ENCODE data around the gene BAHD1. TPM values are rescaled to one million over a fixed set of nuclear protein-coding genes. Genes with fewer than 3 reads are reported as not detected.

The BAHD1 gene
- total RNA-seq, 2 experiments from 2014 or later: 28.7 to 30.8 TPM

DNA sequence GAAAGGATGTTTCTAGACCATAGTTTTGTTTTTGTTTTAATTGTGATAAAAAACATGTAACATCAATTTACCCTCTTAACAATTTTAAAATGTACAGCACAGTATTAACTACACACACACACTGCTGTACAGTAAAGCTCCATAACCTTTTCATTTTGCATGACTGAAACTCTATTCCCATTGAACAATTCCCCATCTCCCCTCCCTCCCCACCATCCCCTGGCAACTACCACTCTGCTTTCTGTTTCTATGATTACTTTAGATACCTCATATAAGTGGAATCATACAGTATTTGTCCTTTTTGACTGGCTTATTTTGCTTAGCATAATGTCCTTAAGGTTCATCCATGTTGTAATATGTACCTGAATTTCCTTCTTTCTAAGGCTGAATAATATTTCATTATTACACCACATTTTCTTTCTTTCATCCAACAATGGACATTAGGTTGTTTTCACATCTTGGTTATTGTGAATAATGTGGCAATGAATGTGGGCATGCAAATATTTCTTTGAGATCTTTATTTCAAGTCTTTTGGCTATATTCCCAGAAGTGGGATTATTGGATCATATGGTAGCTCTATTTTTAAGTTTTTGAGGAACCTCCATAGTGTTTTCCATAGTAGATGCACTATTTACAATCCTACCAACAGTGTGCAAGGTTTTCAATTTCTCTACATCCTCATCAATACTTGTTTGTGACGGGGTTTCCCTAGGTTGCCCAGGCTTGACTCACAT is 40.8 kb downstream of the BAHD1 start:
- ChIA-PET CTCF (interaction anchor here (0.6 to 1.2 kb wide), 2 partner anchors 39 to 1270 kb away, joined by 3 to 4 read pairs; no protein-coding TSS in a partner anchor), POLR2A (no interaction called here)
- Mint-ChIP-seq H3K4me3 (no peak overlapping the region), H3K27ac (no peak overlapping the region), H3K27me3 (peaks cover 44% of the 10 kb centered on the region), H3K4me1 (no peaks in the 10 kb centered on the region), H3K36me3 (ENCODE audit: low read depth) (no peaks in the 10 kb centered on the region), H3K9me3 (no peaks in the 10 kb centered on the region)
- DNase-seq: no peak

DNA sequence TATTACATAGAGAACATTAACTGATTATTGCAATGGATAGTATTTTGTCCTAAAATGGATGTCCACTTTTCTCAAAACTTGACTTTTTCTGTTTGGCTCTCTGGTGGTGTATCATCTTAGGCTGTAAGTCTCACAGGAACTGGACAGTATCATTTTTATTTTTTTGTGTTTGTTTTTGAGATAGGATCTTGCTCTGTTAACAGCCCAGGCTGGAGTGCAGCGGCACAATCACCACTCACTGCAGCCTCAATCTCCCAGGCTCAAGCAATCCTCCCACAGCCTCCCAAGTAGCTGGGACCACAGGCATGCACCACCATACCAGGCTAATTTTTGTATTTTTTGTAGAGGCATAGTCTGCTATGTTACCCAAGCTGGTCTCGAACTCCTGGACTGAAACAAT is 43.2 kb downstream of the BAHD1 start:
- H3K27me3 Mint-ChIP-seq: peaks cover 34% of the 10 kb centered on the region
- no peak overlapping the region for H3K4me3 Mint-ChIP-seq
- H3K27ac Mint-ChIP-seq: no peak overlapping the region
- no peaks in the 10 kb centered on the region for H3K36me3 Mint-ChIP-seq (ENCODE audit: low read depth)
- CTCF ChIA-PET: interaction anchor here (1.2 kb wide), 1 partner anchor 8 kb away, joined by 3 read pairs; no protein-coding TSS in a partner anchor
- no peak for DNase-seq
- no peaks in the 10 kb centered on the region for H3K4me1 Mint-ChIP-seq
- no peaks in the 10 kb centered on the region for H3K9me3 Mint-ChIP-seq
- POLR2A ChIA-PET: no interaction called here

DNA sequence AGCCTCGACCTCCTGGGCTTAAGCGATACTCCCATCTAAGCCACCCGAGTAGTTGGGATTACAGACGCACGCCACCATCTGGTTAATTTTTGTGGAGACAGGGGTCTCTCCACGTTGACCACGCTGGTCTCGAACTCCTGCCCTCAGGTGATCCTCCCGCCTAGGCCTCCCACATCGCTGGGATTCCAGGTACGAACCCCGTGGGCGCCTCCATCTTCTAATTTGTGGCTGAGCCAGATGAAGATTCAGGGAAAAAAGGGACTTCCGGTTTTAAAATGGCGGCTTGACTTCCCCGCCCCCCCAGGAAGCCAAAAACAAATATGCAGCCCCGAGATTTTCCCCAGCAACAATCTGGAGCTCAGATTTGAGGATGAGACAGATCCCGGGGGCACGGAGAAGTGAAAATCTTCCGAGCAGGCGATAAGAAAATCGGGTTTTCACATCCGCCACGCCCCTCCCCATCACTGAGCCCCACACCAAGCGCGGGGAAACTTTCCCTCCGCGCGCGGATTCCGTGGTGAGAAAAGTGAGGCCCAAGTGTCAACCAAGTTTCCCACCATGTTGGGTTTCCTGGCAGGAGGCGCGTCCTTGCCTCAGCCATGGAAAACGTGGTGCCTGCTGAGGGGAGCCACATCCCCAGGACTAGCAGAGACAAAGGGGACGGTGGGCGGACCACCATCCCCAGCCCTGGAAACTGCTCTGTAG is 45.5 kb downstream of the BAHD1 start:
- peaks cover 21% of the 10 kb centered on the region for H3K27me3 Mint-ChIP-seq
- DNase-seq: no peak
- no peaks in the 10 kb centered on the region for H3K36me3 Mint-ChIP-seq (ENCODE audit: low read depth)
- POLR2A ChIA-PET: no interaction called here
- CTCF ChIA-PET: interaction anchor here (0.6 kb wide), 1 partner anchor 280 kb away, joined by 3 read pairs; no protein-coding TSS in a partner anchor
- H3K9me3 Mint-ChIP-seq: no peaks in the 10 kb centered on the region
- H3K4me1 Mint-ChIP-seq: no peaks in the 10 kb centered on the region
- H3K27ac Mint-ChIP-seq: no peak overlapping the region
- H3K4me3 Mint-ChIP-seq: no peak overlapping the region

DNA sequence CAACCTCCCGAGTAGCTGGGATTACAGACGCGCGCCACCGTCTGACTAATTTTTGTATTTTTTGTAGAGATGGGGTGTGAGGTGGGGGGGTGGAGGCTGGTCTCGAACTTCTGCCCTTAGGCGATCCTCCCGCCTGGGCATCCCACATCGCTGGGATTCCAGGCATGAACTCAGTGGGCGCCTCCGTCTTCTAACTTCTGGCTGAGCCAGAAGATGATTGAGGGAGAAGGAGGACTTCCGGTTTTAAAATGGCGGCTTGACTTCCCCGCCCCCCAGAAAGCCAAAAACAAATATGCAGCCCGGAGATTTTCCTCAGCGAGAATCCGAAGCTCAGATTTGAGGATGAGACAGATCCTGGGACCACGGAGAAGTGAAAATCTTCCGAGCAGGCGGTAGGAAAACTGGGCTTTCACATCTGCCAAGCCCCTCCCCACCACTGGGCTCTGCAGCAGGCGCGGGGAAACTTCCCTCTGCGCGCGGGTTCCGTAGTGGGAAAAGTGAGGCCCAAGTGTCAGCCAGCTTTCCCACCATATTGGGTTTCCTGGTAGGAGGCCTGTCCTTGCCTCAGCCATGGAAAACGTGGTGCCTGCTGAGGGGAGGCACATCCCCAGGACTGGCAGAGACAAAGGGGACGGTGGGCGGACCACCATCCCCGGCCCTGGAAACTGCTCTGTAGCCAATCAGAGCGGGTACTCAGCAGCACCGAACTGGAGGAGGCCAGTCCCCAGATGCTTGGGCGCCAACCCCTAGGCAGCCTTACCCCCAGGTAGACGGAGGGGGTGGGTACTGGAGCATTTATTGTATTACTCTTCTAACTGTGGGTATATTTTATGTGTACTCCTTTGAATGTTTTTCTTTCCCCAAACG is 47.3 kb downstream of the BAHD1 start:
- no peaks in the 10 kb centered on the region for H3K9me3 Mint-ChIP-seq
- peaks cover 4% of the 10 kb centered on the region for H3K4me1 Mint-ChIP-seq
- no peak overlapping the region for H3K27ac Mint-ChIP-seq
- ChIA-PET POLR2A (no interaction called here), CTCF (interaction anchor here (0.6 to 1.0 kb wide), 4 partner anchors 48 to 364 kb away, joined by 3 to 5 read pairs (median 3); no protein-coding TSS in a partner anchor)
- no peak for DNase-seq
- H3K4me3 Mint-ChIP-seq: no peak overlapping the region
- H3K27me3 Mint-ChIP-seq: peaks cover 4% of the 10 kb centered on the region
- H3K36me3 Mint-ChIP-seq (ENCODE audit: low read depth): no peaks in the 10 kb centered on the region

DNA sequence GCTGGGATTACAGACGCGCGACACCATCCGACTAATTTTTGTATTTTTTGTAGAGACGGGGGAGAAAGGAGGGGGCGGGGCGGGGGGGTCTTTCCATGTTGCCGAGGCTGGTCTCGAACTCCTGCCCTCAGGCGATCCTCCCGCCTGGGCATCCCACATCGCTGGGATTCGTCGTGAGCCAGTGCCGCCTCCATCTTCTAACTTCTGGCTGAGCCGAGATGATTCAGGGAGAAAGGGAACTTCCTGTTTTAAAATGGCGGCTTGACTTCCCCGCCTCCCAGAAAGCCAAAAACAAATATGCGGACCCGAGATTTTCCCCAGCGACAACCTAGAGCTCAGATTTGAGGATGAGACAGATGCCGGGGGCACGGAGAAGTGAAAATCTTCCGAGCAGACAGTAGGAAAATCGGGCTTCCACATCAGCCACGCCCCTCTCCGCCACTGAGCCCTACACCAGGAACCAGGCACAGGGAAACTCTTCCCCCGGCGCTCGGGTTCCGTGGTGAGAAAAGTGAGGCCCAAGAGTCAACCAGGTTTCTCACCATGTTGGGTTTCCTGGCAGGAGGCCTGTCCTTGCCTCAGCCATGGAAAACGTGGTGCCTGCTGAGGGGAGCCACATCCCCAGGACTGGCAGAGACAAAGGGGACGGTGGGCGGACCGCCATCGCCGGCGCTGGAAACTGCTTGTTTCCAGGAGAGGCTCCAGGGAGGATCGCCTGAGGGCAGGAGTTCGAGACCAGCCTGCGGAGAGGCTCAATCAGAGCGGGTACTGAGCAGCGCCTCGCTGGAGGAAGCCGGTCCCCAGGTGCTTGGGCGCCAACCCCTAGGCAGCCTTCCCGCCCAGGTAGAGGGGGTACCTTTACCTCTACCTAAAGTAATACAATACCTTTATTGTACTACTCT is 48.8 kb downstream of the BAHD1 start:
- ChIA-PET POLR2A (no interaction called here), CTCF (no interaction called here)
- Mint-ChIP-seq H3K4me3 (no peak overlapping the region), H3K4me1 (peaks cover 17% of the 10 kb centered on the region), H3K27me3 (no peaks in the 10 kb centered on the region), H3K9me3 (no peaks in the 10 kb centered on the region), H3K27ac (no peak overlapping the region), H3K36me3 (ENCODE audit: low read depth) (no peaks in the 10 kb centered on the region)
- no peak for DNase-seq

DNA sequence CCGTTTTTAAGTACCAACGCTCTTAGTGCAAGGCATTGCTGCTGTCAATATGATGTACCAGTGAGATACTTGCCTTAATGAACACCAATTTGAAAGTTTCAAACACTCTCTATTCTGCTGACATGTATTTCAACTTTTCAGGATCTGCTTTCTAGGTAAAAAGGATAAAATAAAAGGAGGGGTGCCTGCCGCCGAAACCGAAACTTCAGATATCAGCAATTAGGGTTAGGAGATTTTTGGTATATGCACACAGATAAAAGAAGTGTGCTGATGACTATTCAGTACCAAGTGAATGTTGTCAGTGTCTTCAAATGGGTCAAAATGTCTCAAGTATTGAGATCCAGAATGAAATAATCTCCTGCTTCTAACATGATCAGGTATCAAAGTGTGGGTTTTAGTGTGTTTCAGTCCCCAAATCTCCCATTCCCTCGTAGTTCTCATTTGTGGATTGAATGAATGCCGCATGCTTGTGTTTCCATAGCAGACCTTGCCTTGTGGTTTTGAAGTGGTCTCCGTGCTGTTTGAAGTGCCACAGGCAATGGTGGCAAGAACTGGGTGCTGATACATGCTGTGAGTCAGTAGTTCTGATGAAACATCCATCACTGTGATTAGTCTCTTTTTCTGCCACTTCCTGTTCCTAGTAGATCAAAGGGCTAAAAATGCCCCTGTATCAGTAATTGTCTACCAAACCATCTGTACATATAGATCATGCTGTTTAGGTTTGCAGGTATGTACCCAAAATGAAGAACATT is 52.5 kb downstream of the BAHD1 start:
- Mint-ChIP-seq H3K4me3 (peak overlapping the region; percentile 15), H3K4me1 (peaks cover 20% of the 10 kb centered on the region), H3K9me3 (no peaks in the 10 kb centered on the region), H3K36me3 (ENCODE audit: low read depth) (no peaks in the 10 kb centered on the region), H3K27me3 (no peaks in the 10 kb centered on the region), H3K27ac (peak overlapping the region; percentile 75)
- ChIA-PET POLR2A (no interaction called here), CTCF (interaction anchor here (1.0 kb wide), 1 partner anchor 27 kb away, joined by 4 read pairs; no protein-coding TSS in a partner anchor)
- DNase-seq: peak; percentile 57

DNA sequence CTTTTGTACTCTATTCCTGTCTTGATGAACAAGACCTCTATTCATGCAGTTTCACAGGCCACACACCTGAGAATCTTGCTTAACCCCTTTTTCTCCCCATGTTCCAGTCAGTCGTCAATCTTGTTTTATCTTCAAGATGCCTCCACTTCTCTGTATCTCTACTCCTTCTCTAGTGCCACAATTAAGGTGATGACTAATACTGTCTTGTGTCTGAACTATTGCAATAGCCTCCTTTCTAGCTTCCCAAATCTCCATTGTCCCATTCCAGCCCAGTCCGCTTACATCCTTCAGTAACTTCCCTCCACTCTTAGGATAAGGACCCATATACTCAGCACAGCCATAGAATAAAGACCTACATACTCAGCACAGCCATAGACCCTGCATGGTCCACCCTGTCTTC is 54.8 kb downstream of the BAHD1 start:
- no peak overlapping the region for H3K27ac Mint-ChIP-seq
- H3K27me3 Mint-ChIP-seq: peaks cover 6% of the 10 kb centered on the region
- CTCF ChIA-PET: no interaction called here

DNA sequence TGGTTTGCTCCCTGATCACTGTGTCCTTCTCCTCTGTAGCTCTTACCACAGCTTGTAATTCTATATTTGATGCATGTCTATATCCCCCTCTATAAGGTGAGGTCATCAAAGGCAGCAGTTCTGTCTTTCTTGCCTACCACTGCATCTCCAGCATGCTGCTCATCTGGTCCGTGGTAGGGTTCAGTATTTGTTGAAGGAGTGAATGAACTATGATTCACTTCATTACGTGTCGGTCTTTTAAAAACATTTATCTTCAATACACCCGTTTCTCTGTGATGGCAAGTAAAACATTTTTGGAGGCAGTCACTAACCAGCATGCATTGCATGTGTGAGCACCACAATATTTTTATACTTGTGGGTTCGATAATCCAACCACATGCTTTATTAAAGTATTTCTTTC is 57.7 kb downstream of the BAHD1 start:
- Mint-ChIP-seq H3K27ac (no peak overlapping the region), H3K4me1 (peaks cover 12% of the 10 kb centered on the region), H3K27me3 (peaks cover 19% of the 10 kb centered on the region), H3K4me3 (no peak overlapping the region), H3K9me3 (no peaks in the 10 kb centered on the region), H3K36me3 (ENCODE audit: low read depth) (no peaks in the 10 kb centered on the region)
- CTCF ChIA-PET: no interaction called here
- POLR2A ChIA-PET: no interaction called here
- DNase-seq: no peak

More for the DNA sequence above, 54.8 kb downstream of the BAHD1 start:
- Mint-ChIP-seq H3K4me1 (peaks cover 20% of the 10 kb centered on the region), H3K4me3 (no peak overlapping the region), H3K9me3 (no peaks in the 10 kb centered on the region), H3K36me3 (ENCODE audit: low read depth) (no peaks in the 10 kb centered on the region)
- no peak for DNase-seq
- POLR2A ChIA-PET: no interaction called here

DNA sequence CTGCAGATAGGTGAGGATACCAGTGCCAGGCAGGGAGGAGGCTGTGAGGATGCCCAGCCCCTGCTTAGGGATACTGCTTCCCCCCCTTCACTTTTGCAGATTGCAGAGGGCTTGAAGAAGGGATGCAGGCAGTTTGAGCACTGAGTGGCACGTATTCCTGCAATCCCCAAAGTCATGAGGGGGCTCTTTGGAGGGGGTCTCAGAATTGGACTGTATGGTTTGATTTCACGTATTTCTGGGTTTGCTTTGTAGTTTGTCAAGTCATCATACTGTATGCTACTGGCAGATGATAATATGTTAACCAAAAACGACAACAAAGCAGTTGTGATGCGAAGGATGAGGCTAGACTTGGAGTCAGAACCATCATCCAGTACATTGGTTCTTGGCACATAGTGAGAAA is 58.1 kb downstream of the BAHD1 start:
- H3K4me1 Mint-ChIP-seq: peaks cover 8% of the 10 kb centered on the region
- H3K9me3 Mint-ChIP-seq: no peaks in the 10 kb centered on the region
- ChIA-PET CTCF (no interaction called here), POLR2A (no interaction called here)
- DNase-seq: no peak
- H3K27ac Mint-ChIP-seq: no peak overlapping the region
- peaks cover 23% of the 10 kb centered on the region for H3K27me3 Mint-ChIP-seq
- no peaks in the 10 kb centered on the region for H3K36me3 Mint-ChIP-seq (ENCODE audit: low read depth)
- H3K4me3 Mint-ChIP-seq: no peak overlapping the region

DNA sequence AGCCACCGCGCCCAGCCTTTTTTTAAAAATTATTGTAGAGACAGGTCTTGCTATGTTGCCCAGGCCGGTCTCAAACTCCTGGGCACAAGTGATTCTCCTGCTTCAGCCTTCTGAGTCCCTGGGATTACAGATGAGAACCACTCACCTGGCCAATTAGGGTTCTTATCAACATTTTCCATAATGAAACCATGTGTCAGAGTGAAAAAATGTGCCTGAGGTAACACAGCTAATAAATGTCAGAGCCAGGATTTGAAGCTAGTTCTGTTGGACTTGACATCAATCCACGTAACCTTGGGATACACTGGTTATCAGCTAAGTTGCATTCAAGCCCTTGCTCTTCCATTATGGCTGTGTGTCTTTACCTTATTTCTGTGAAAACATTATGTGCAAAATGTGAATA is 59.2 kb downstream of the BAHD1 start:
- ChIA-PET CTCF (no interaction called here), POLR2A (no interaction called here)
- no peaks in the 10 kb centered on the region for H3K36me3 Mint-ChIP-seq (ENCODE audit: low read depth)
- no peaks in the 10 kb centered on the region for H3K9me3 Mint-ChIP-seq
- peaks cover 3% of the 10 kb centered on the region for H3K4me1 Mint-ChIP-seq
- no peak overlapping the region for H3K4me3 Mint-ChIP-seq
- peaks cover 26% of the 10 kb centered on the region for H3K27me3 Mint-ChIP-seq
- no peak overlapping the region for H3K27ac Mint-ChIP-seq
- DNase-seq: no peak

DNA sequence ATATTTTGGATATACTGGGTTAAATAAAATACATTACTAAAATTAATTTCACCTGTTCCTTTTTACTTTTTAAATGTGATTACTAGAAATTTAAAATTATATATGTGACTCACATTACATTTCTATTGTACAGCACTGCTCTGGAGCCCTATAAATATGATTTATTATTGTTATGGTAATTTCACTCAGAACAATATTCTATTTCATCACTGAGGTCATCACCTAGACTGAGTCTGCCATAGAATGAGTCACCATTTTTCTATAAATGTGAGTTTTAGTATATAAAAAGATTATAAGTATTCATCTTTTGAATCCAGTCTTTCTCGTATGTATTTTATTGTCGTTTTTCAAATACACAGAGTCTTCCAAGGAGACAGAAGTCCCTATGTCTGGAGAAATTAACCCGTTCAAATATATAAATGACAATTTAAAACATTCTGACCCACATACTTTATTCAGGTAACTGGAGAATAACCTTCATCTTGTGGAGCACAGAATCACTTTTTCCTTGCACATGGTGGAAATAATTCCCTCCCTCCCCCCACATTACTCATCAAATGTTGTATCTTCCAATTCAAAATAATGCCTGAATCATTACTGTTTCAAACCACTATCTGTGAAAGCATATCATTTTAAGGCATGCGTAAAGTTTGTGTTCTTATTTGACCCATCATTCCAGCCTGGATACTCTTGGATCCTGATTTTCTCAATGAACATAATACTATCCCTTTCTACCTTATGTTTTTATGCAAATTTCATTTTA is 60.0 kb downstream of the BAHD1 start:
- ChIA-PET POLR2A (no interaction called here), CTCF (no interaction called here)
- no peak for DNase-seq
- Mint-ChIP-seq H3K27me3 (peaks cover 29% of the 10 kb centered on the region), H3K36me3 (ENCODE audit: low read depth) (no peaks in the 10 kb centered on the region), H3K4me1 (no peaks in the 10 kb centered on the region), H3K27ac (no peak overlapping the region), H3K4me3 (no peak overlapping the region), H3K9me3 (no peaks in the 10 kb centered on the region)

Data from activated CD4-positive, alpha-beta T cell treated with anti-CD3 and anti-CD28 coated beads, Interleukin-2, amount 10 ng/mL, durations not matched to agents 7 days and 5 days (primary cell).